ENCODE measurements around the gene B4GALT2. TPM values are rescaled to one million over a fixed set of nuclear protein-coding genes. Genes with fewer than 3 reads are reported as not detected.

B4GALT2 gene
- total and polyA plus RNA-seq, 3 donors from 2014 or later, result 40.9 to 65.9 (median 47.7) TPM

DNA sequence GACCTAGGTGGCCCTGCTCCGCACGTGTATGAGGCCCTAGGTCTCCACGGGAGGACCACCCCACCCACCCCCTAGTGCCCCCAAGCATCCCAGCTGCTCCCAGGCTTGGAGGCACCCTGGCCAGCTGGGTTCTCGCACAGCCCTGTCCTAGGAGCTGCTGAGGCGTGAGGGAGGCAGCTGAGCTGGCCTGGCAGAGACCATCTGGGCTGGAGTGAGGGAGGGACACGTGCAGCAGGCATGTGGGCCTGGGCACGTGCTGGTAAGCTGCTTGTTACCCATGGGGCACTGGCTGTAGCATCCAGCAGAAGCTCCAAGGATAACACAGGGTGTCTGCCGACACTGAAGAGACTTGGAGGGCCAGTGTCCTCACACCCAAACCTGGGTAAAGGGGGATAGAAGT lies 42.1 kb downstream of the B4GALT2 start:
- no peak for DNase-seq
- no peaks in the 10 kb centered on the region for H3K36me3 ChIP-seq (ENCODE audit: low read depth, missing control alignments)
- no peaks in the 10 kb centered on the region for H3K27me3 ChIP-seq
- TF ChIP-seq, protein P1, sequence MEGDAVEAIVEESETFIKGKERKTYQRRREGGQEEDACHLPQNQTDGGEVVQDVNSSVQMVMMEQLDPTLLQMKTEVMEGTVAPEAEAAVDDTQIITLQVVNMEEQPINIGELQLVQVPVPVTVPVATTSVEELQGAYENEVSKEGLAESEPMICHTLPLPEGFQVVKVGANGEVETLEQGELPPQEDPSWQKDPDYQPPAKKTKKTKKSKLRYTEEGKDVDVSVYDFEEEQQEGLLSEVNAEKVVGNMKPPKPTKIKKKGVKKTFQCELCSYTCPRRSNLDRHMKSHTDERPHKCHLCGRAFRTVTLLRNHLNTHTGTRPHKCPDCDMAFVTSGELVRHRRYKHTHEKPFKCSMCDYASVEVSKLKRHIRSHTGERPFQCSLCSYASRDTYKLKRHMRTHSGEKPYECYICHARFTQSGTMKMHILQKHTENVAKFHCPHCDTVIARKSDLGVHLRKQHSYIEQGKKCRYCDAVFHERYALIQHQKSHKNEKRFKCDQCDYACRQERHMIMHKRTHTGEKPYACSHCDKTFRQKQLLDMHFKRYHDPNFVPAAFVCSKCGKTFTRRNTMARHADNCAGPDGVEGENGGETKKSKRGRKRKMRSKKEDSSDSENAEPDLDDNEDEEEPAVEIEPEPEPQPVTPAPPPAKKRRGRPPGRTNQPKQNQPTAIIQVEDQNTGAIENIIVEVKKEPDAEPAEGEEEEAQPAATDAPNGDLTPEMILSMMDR (IDR thresholded peaks at IDR 0.05), result no peak
- TF ChIP-seq POLR2A (IDR thresholded peaks at IDR 0.05), result no peak
- WGBS, 2 donors, result 92 to 97% methylated on average over 4 to 6 of the region's 8 CpGs
- no peak overlapping the region for H3K27ac ChIP-seq
- intact Hi-C loops (cut with DNase I; ENCODE audit: low total_unique reads), result no loop called here
- no peaks in the 10 kb centered on the region for H3K9me3 ChIP-seq
- peaks cover 7% of the 10 kb centered on the region for H3K4me1 ChIP-seq
- no peak overlapping the region for H3K4me3 ChIP-seq

DNA sequence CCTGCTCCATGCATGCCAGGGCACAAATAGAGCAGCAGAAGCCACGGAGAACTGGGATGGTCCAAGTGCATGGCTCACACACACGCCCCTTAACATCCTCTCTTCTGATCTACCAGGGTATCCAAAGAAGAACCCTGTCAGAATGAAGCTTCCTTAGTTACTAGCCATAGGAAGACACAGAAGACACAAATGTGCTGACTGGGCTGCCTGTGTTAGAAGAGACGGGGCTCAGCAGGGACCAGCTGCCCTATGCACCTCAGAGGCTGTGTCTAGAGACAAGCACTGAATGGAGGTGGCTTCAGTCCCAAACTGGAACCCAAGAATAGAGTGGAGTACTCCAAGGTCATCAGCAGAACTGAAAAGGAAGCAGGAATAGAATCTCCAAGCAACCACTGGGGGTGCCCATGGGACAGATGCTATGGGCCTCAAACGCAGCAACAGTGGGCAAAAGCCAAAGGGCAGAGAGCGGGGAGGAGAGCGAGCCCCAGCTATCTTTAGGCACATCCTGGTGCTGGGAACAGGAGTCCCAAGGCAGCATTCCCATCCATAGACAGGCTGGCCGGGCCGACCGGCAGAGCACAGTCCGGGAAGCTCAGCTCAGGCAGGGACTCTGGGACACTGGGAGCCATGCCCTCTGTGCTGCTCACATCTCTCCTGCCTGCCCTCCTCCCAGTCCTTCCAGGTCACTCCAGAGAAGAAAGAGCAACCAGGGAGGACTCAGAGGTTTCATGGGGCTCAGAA lies 42.7 kb downstream of the B4GALT2 start:
- H3K4me3 ChIP-seq, result no peak overlapping the region
- H3K27ac ChIP-seq, result no peak overlapping the region
- no peaks in the 10 kb centered on the region for H3K36me3 ChIP-seq (ENCODE audit: low read depth, missing control alignments)
- H3K4me1 ChIP-seq, result peaks cover under 1% of the 10 kb centered on the region
- WGBS, 2 donors, result 55 to 68% methylated on average over 8 to 10 of the region's 10 CpGs
- no peak for DNase-seq
- no peaks in the 10 kb centered on the region for H3K27me3 ChIP-seq
- TF ChIP-seq, protein P1 (IDR thresholded peaks at IDR 0.05), result no peak
- TF ChIP-seq POLR2A (IDR thresholded peaks at IDR 0.05), result no peak
- H3K9me3 ChIP-seq, result no peaks in the 10 kb centered on the region
- intact Hi-C loops (cut with DNase I; ENCODE audit: low total_unique reads), result no loop called here

DNA sequence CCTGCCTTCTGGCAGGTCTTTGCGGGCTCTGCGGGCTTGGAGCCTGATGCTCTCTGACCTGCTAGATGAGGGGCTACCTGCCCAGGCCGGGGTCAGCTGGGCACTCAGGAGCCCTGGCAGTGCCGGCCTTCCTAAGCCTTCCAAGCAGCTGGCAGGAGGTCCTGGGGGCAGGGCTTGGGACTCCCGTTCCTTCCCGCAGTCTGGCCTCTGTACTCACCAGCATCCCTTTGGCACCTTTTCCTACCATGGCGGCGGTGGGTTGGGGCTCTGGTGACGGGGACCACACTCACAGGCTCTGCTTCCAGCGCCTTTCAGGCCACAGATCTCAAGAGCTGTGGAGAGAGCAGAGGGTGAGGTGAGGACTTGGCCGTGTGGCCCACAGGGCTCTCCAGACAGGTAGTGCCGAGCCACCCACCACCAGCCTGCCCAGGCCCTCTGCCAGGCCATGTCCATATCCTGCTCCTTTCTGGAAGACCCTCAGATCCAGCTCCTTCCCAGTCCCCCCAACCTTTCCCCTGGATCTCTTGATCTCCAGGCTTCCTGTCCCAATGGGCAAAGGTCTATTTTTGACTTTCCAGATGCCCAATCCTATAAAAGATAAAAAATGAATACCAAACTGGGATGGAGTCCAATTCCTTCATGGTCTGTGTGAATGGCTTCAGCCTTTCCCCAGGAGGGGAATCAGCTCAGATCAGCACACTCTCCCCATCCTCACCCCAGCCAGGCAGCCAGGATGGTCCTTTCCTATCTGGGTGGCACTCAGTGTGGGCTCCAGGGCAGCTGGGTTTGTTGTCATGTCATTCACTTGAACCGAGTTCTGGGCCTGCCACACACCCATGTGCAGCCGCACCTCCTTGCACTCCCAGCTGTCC lies 45.3 kb downstream of the B4GALT2 start:
- H3K27ac ChIP-seq, result no peak overlapping the region
- TF ChIP-seq, protein P1 (IDR thresholded peaks at IDR 0.05), result no peak
- no peak for TF ChIP-seq POLR2A (IDR thresholded peaks at IDR 0.05)
- intact Hi-C loops (cut with DNase I; ENCODE audit: low total_unique reads), result no loop called here
- H3K27me3 ChIP-seq, result no peaks in the 10 kb centered on the region
- no peaks in the 10 kb centered on the region for H3K4me1 ChIP-seq
- no peaks in the 10 kb centered on the region for H3K36me3 ChIP-seq (ENCODE audit: low read depth, missing control alignments)
- no peaks in the 10 kb centered on the region for H3K9me3 ChIP-seq
- 89 to 94% methylated on average over 6 to 14 of the region's 14 CpGs for WGBS, 2 donors
- no peak for DNase-seq
- H3K4me3 ChIP-seq, result no peak overlapping the region

DNA sequence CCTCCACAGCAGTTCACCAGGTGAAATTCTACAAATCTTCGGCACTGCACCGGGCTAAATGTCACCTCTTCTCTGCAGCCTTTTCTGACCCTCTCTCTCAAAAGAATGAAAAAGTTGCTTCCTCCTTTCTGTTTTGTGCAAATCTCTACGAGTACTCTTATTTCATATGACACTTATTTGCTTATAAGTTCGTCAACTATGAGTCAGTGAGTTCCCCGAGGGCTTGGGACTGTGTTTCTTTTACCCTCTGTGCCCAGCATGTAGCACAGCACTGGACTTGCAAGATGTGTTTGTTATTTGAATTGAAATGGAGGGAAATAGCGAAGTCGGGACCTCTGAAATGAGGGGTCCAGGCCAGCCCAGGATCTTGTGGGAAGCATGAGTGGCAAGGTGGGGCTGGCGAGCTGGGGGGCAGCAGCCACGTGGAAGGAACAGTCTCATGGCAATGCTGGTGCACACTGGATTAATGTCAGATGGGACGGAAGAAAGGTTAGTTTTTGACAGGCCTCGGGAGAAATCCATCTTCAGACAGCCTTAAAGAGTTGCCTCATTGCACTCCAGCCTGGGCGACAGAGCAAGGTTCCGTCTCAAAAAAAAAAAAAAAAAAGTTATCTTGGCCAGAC lies 46.0 kb downstream of the B4GALT2 start:
- no peaks in the 10 kb centered on the region for H3K36me3 ChIP-seq (ENCODE audit: low read depth, missing control alignments)
- WGBS, 2 donors, result 86 to 93% methylated on average over 13 of the region's 13 CpGs

More for the DNA sequence above, 46.0 kb downstream of the B4GALT2 start:
- no peaks in the 10 kb centered on the region for H3K9me3 ChIP-seq
- peaks cover 4% of the 10 kb centered on the region for H3K4me1 ChIP-seq
- intact Hi-C loops (cut with DNase I; ENCODE audit: low total_unique reads), result no loop called here
- TF ChIP-seq POLR2A (IDR thresholded peaks at IDR 0.05), result no peak
- TF ChIP-seq, protein P1 (IDR thresholded peaks at IDR 0.05), result no peak
- no peak for DNase-seq
- H3K4me3 ChIP-seq, result no peak overlapping the region
- H3K27me3 ChIP-seq, result no peaks in the 10 kb centered on the region
- no peak overlapping the region for H3K27ac ChIP-seq

Measured in testis (tissue), 3 donors.